ENCODE data around the gene TGM4.
"Not testable (repeated sequence)": the region's sequence is repeated elsewhere in the genome, so short reads cannot be mapped to it uniquely, and the experiment has no call there.

TGM4 gene

GRCh38 chr3:44874308-44874707 is at the start of gene TGM4:
TSS of gene TGM4 (plus strand) at chr3:44874608. CDS start at chr3:44874679, 71 bp downstream.
- Mint-ChIP-seq H3K27me3 (no peaks in the 10 kb centered on the region), H3K27ac (no peak within 1 kb of the TSS), H3K36me3 (no peaks in the 10 kb centered on the region), H3K4me1 (no peaks in the 10 kb centered on the region), H3K4me3 (no peak within 1 kb of the TSS), H3K9me3 (no peaks in the 10 kb centered on the region)

- H3K4me1 Mint-ChIP-seq: no peaks in the 10 kb centered on the region
- H3K27me3 Mint-ChIP-seq: no peaks in the 10 kb centered on the region
- no peak overlapping the region for H3K4me3 Mint-ChIP-seq
- H3K9me3 Mint-ChIP-seq: no peaks in the 10 kb centered on the region
- H3K27ac Mint-ChIP-seq: no peak overlapping the region
- H3K36me3 Mint-ChIP-seq: no peaks in the 10 kb centered on the region
These were observed 49.0 kb upstream of the TGM4 start for GRCh38 chr3:44825264-44825925.

DNA sequence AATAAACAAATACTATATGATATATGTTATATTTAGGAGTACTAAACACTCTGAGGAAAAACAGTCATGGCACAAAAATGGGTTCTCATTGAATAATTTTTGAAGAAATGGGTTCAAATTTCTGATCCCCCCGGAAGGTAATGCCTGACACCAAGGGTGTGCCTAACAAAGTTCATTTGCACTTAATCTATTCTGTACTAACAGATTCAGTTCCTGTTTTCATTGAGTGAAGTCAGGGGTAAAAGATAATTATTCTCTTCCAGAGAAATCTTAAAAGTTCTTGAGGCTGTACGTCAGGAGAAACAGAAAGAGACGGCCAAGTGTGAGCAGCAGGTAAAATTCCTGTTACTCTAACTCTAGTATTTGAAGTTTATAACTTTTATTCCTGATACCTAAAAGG is 47.2 kb upstream of the TGM4 start:
- Mint-ChIP-seq H3K4me3 (no peak overlapping the region), H3K27ac (no peak overlapping the region), H3K9me3 (no peaks in the 10 kb centered on the region), H3K4me1 (no peaks in the 10 kb centered on the region), H3K27me3 (no peaks in the 10 kb centered on the region), H3K36me3 (no peaks in the 10 kb centered on the region)

DNA sequence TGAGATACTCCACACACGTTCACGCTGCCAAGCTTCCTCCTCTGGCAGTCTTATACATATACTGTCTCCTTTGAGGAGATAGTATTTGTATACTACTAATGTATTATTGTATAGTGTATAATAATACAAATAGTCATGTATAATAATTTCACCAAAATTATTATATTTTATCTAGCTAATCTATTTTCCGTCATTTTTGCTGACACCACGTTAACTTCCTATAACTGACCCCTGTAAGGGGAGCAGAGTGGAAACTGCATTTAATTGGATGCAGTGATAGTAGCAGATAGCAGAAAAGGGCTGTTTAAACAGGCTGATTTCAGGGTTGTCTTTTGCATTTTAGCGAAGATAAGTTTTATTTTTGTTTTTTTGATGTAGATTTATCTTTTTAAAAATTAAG is 43.2 kb upstream of the TGM4 start:
- Mint-ChIP-seq H3K27me3 (no peaks in the 10 kb centered on the region), H3K4me3 (no peak overlapping the region), H3K36me3 (peaks cover 3% of the 10 kb centered on the region), H3K27ac (no peak overlapping the region), H3K4me1 (no peaks in the 10 kb centered on the region), H3K9me3 (no peaks in the 10 kb centered on the region)

- H3K4me3 Mint-ChIP-seq: no peak overlapping the region
- no peak overlapping the region for H3K27ac Mint-ChIP-seq
- H3K4me1 Mint-ChIP-seq: no peaks in the 10 kb centered on the region
- peaks cover 6% of the 10 kb centered on the region for H3K9me3 Mint-ChIP-seq
- peaks cover 3% of the 10 kb centered on the region for H3K36me3 Mint-ChIP-seq
- no peaks in the 10 kb centered on the region for H3K27me3 Mint-ChIP-seq
These were observed 42.4 kb upstream of the TGM4 start for GRCh38 chr3:44832032-44832431.

GRCh38 chr3:44832965-44833364 is 41.4 kb upstream of the TGM4 start:
- H3K27ac Mint-ChIP-seq: no peak overlapping the region
- H3K9me3 Mint-ChIP-seq: peaks cover 11% of the 10 kb centered on the region
- H3K4me3 Mint-ChIP-seq: no peak overlapping the region
- peaks cover 3% of the 10 kb centered on the region for H3K36me3 Mint-ChIP-seq
- no peaks in the 10 kb centered on the region for H3K4me1 Mint-ChIP-seq
- no peaks in the 10 kb centered on the region for H3K27me3 Mint-ChIP-seq

DNA sequence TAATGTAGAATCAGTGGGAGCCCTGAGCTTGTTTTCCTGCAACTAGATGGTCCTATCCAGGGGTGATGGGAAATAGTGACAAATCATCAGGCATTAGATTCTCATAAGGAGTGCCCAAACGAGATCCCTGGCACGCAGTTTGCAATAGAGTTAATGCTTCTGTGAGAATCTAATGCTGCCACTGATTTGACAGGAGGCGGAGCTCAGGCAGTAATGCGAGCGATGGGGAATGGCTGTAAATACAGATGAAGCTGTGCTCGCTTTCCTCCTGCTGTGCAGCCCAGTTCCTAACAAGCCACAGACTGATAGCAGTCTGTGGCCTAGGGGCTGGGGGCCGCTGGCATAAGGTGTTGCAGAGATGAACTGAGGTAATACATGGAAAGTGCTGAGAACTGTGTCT is 41.0 kb upstream of the TGM4 start:
- Mint-ChIP-seq H3K27ac (no peak overlapping the region), H3K9me3 (peaks cover 11% of the 10 kb centered on the region), H3K27me3 (no peaks in the 10 kb centered on the region), H3K4me1 (no peaks in the 10 kb centered on the region), H3K36me3 (peaks cover 3% of the 10 kb centered on the region), H3K4me3 (no peak overlapping the region)

GRCh38 chr3:44835684-44836083 is 38.7 kb upstream of the TGM4 start:
- no peak overlapping the region for H3K27ac Mint-ChIP-seq
- no peak overlapping the region for H3K4me3 Mint-ChIP-seq
- H3K36me3 Mint-ChIP-seq: peaks cover 3% of the 10 kb centered on the region
- no peaks in the 10 kb centered on the region for H3K27me3 Mint-ChIP-seq
- H3K9me3 Mint-ChIP-seq: peaks cover 11% of the 10 kb centered on the region
- H3K4me1 Mint-ChIP-seq: no peaks in the 10 kb centered on the region

DNA sequence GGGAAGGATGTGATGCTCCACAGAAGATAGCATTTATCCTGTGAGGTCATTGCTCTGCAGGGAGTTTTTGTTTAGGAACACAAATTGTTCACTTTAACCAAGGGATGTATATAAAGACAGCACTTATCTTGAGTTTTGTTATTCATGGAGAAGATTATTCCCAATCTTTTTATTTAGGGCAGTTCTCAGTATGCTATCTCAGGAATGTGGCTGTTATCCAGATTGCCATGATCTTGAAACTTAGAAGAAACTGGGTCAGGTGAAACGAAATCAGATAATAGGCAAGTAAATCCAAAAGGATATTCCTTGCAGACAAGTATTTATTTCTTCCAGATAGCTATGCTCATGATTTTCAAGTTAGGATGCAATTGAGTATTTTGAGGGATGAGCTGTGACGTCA is 32.0 kb upstream of the TGM4 start:
- Mint-ChIP-seq H3K4me1 (no peaks in the 10 kb centered on the region), H3K36me3 (no peaks in the 10 kb centered on the region), H3K9me3 (peaks cover 1% of the 10 kb centered on the region), H3K27ac (no peak overlapping the region), H3K27me3 (no peaks in the 10 kb centered on the region), H3K4me3 (no peak overlapping the region)

- no peaks in the 10 kb centered on the region for H3K9me3 Mint-ChIP-seq
- H3K4me3 Mint-ChIP-seq: no peak overlapping the region
- no peaks in the 10 kb centered on the region for H3K4me1 Mint-ChIP-seq
- H3K36me3 Mint-ChIP-seq: no peaks in the 10 kb centered on the region
- H3K27ac Mint-ChIP-seq: no peak overlapping the region
- H3K27me3 Mint-ChIP-seq: no peaks in the 10 kb centered on the region
These were observed 28.6 kb upstream of the TGM4 start for GRCh38 chr3:44845528-44846520.

DNA sequence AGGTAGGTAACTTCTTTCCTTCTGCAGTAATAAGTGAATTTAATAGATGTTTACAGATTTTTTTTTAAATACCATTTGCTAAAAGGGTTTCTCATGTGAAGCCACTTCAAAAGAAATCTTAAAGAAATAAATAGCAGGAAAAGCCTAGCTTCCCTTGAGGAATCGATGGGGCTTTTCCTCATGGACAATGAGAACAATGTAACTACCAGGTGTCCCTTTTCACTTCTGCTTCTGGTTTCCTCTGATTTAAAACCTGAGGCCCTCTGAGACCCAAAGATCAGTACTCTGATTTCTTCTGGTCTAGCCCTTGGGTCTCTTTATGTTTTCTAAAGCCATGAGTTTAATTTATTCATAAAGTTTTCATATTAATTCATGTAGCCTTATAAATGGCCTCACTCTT is 25.8 kb upstream of the TGM4 start:
- Mint-ChIP-seq H3K27me3 (no peaks in the 10 kb centered on the region), H3K4me1 (no peaks in the 10 kb centered on the region)

GRCh38 chr3:44856663-44857062 is 17.7 kb upstream of the TGM4 start:
- not testable (repeated sequence) for H3K4me3 Mint-ChIP-seq, H3K9me3 Mint-ChIP-seq, H3K36me3 Mint-ChIP-seq, H3K4me1 Mint-ChIP-seq, H3K27ac Mint-ChIP-seq, H3K27me3 Mint-ChIP-seq

More for the DNA sequence above, 25.8 kb upstream of the TGM4 start:
- no peaks in the 10 kb centered on the region for H3K36me3 Mint-ChIP-seq
- no peak overlapping the region for H3K4me3 Mint-ChIP-seq
- no peak overlapping the region for H3K27ac Mint-ChIP-seq
- no peaks in the 10 kb centered on the region for H3K9me3 Mint-ChIP-seq

DNA sequence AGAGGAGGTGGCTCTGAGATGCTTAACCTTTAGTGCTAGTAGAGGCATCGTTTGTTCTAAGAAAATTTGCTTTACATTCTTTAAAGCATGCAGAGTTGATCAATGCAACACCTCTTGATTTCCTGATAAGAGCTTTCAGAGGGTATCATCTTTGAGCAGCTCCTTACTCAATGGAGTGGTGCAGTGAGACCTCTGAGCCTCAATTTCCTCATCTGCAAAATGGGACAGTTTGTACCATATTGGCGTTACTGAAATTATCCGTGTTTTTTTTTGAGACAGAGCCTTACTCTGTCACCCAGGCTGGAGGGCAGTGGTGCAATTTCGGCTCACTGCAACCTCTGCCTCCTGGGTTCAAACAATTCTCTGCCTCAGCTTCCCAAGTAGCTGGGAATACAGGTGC is 14.3 kb upstream of the TGM4 start:
- H3K27ac Mint-ChIP-seq: no peak overlapping the region
- no peaks in the 10 kb centered on the region for H3K27me3 Mint-ChIP-seq
- no peaks in the 10 kb centered on the region for H3K9me3 Mint-ChIP-seq
- no peaks in the 10 kb centered on the region for H3K36me3 Mint-ChIP-seq
- peaks cover 30% of the 10 kb centered on the region for H3K4me1 Mint-ChIP-seq
- no peak overlapping the region for H3K4me3 Mint-ChIP-seq

DNA sequence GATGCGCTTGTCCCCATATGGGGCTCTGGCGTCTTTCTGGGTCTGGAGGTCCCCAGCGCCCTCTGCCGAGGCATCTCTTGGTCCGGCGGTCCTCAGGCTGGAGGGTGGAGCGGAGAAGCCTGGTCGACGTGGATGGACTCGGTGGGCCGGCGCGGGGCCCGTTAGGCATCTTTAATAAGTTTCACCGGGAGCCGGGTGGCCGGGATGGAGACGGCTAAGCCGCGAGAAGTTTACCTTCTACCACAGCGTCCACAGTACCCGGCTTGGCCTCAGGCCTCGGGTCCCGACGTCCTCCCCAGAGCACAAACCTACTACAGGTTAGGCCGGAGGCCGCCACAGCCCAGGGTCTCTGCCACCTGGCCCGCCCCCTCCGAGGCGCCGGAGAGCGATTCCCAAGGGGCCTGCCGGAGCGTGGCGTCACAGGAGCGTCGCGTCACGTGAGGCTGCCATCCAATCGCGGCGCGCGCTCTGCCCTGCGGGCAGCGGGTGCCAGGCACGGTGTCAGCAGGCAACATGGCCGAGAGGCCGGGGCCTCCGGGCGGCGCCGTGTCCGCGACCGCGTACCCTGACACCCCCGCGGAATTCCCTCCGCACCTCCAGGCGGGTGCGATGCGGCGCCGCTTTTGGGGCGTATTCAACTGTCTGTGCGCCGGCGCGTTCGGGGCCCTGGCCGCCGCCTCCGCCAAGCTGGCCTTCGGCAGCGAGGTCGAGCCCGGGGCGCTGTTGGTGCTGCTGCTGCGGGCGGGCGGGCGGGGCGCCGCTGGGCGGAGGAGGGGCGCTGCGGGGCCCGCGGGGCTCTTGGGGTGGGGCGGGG is 12.8 kb upstream of the TGM4 start, which contains the start of gene TMEM42:
TMEM42 (plus strand) TSS at position 501 of the 814 bp plus-strand sequence; CDS start at position 514, 13 bp downstream.
- Mint-ChIP-seq H3K4me3 (peak within 1 kb of the TSS; percentile 90), H3K4me1 (peaks cover 45% of the 10 kb centered on the region), H3K36me3 (no peaks in the 10 kb centered on the region), H3K9me3 (no peaks in the 10 kb centered on the region), H3K27me3 (no peaks in the 10 kb centered on the region), H3K27ac (peak within 1 kb of the TSS; percentile 94)

GRCh38 chr3:44862226-44862637 is 12.2 kb upstream of the TGM4 start:
- peaks cover 51% of the 10 kb centered on the region for H3K4me1 Mint-ChIP-seq
- H3K36me3 Mint-ChIP-seq: peaks cover under 1% of the 10 kb centered on the region
- peak overlapping the region; percentile 94 for H3K27ac Mint-ChIP-seq
- peak overlapping the region; percentile 90 for H3K4me3 Mint-ChIP-seq
- H3K27me3 Mint-ChIP-seq: no peaks in the 10 kb centered on the region
- H3K9me3 Mint-ChIP-seq: no peaks in the 10 kb centered on the region

All from activated naive CD4-positive, alpha-beta T cell treated with anti-CD3 and anti-CD28 coated beads, Interleukin-2, amount 50 U/mL, for 24 hours (primary cell).